Spleen (tissue), 11 donors: ENCODE results near the gene DZANK1. TPM values are rescaled to one million over a fixed set of nuclear protein-coding genes. Genes with fewer than 3 reads are reported as not detected.
"Not testable (repeated sequence)": the region's sequence is repeated elsewhere in the genome, so short reads cannot be mapped to it uniquely, and the experiment has no call there.

Source experiments
- DNase-seq: peaks from one replicate; pipeline ENCODE4 v3.0.0-alpha.2; 2020
- H3K27ac ChIP-seq, 8 donors: fragments of 200-600 bp; sonication (generic) in 7 of 8; 1 replicate in 4 of 8; 2 replicates in 4 of 8; pipeline versions ENCODE4 v1.5.0 to v1.8.0; 2016 to 2021; ENCODE audit warnings: inconsistent platforms in 4 of 8, mild to moderate bottlenecking in 4 of 8, moderate library complexity in 1 of 8
- H3K27me3 ChIP-seq, 7 donors: fragments of 200-600 bp; sonication (generic) in 6 of 7; replicated peaks in 1 of 7; 1 replicate in 4 of 7; 2 replicates in 3 of 7; pipeline versions ENCODE4 v1.5.0 to v1.8.0; 2016 to 2021; ENCODE audit warnings: inconsistent platforms in 3 of 7, mild to moderate bottlenecking in 1 of 7
- H3K36me3 ChIP-seq, 6 donors: fragments of 200-600 bp; sonication (generic) in 5 of 6; 1 replicate in 4 of 6; 2 replicates in 2 of 6; pipeline versions ENCODE4 v1.5.0 to v1.8.0; 2016 to 2021; ENCODE audit warnings: inconsistent platforms in 2 of 6
- H3K4me1 ChIP-seq, 6 donors: fragments of 200-600 bp; sonication (generic) in 5 of 6; 1 replicate in 3 of 6; 2 replicates in 3 of 6; pipeline versions ENCODE4 v1.5.0 to v1.8.0; 2016 to 2021; ENCODE audit warnings: inconsistent platforms in 3 of 6
- H3K4me3 ChIP-seq, 8 donors: fragments of 200-600 bp; sonication (generic) in 7 of 8; 1 replicate in 4 of 8; 2 replicates in 4 of 8; pipeline versions ENCODE4 v1.5.0 to v1.8.0; 2016 to 2021; ENCODE audit warnings: inconsistent platforms in 4 of 8, mild to moderate bottlenecking in 4 of 8, moderate library complexity in 2 of 8
- H3K9me3 ChIP-seq, 8 donors: fragments of 200-600 bp; sonication (generic) in 7 of 8; 1 replicate in 4 of 8; 2 replicates in 4 of 8; pipeline versions ENCODE4 v1.5.0 to v1.8.0; 2016 to 2021; ENCODE audit warnings: inconsistent platforms in 4 of 8
- POLR2A ChIP-seq, 3 donors: fragments of 450-650 bp; IDR thresholded peaks; one replicate each; pipeline ENCODE4 v1.5.1; 2017; ENCODE audit warnings: antibody characterized with exemption in 3 of 3, mild to moderate bottlenecking in 1 of 3
- POLR2AphosphoS5 ChIP-seq, 3 donors: sonication (generic); formaldehyde crosslinking; IDR thresholded peaks; one replicate each; pipeline ENCODE4 v1.5.1; 2017; ENCODE audit warnings: antibody characterized with exemption in 3 of 3
- WGBS, 5 donors: extraction: QIAGEN DNeasy Blood & Tissue Kit in 3 of 5; methylation state at CpG; one replicate each; pipeline versions ENCODE4 v1.1.5 to v1.1.7; 2013 to 2018; 5-methylcytosine and 5-hydroxymethylcytosine counted together
- intact Hi-C: fragments of 100-400 bp; cut with DNase I; formaldehyde crosslinking; loops from one replicate; pipeline ENCODE4 v1.15.0; 2023; ENCODE audit warnings: low total_unique reads
- polyA plus RNA-seq, 3 donors: library from polyadenylated mRNA; stranded (reverse); fragments of 200-250 nt; gene quantifications; one replicate each; pipeline ENCODE4 v1.2.1, GENCODE V29; 2013
- total RNA-seq, 7 donors: library from RNA; depleted of rRNA in 3 of 7; stranded (reverse); fragments of >200 nt in 3 of 7; fragmentation: NEBNext Ultra II Directional in 4 of 7; extraction: Animal tissue kit (Norgen Biotek cat#: 25700) in 4 of 7; gene quantifications; one replicate each; pipeline versions ENCODE4 v1.1.0 to v1.2.1, GENCODE V29; 2016 to 2021
- TF ChIP-seq, protein P1 (sequence below), 11 experiments: fragments of 200-600 bp in 7 of 11; fragments of 450-650 bp in 4 of 11; sonication (generic) in 4 of 11; IDR thresholded peaks in 8 of 11; conservative IDR thresholded peaks in 3 of 11; 1 replicate in 7 of 11; 2 replicates in 4 of 11; pipeline versions ENCODE4 v1.4.0 to v1.8.0; 2016 to 2021; ENCODE audit warnings: antibody characterized with exemption in 11 of 11, inconsistent platforms in 4 of 11, mild to moderate bottlenecking in 1 of 11
- donor health status: healthy with polysubstance abuse.
- donor health status: DM: no; HTN: no; CAD: no; lungs with moderate emphysema.
- donor health status: DM: no; HTN: no; CAD: no.
- donor health status: Bipolar disorder and iron deficiency.
- donor health status: healthy.
- donor health status: DM: no; HTN: no; CAD: no.
- donor health status: DM: yes; HTN: yes; CAD: no.

Gene DZANK1
- total and polyA plus RNA-seq, 10 donors = 1.4 to 4.1 (median 2.2) TPM

DNA sequence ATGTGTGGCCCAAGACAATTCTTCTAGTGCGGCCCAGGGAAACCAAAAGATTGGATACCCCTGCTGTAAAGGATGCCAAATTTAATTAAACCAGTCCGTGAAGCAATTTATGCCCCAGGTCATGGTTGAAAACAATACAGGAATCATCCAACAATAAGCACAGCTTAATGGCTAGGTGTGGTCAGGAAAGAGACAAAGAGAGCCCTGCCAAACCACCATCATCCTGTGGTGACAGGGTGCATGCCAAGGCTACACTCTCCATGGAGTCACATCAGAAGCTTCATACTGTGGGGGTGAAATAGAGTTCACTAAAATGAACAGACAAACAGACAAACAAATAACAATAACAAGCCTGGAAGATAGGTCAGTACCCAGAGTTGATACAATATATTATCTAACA is 62.7 kb downstream of the DZANK1 start:
- H3K27me3 ChIP-seq = no peaks in the 10 kb centered on the region
- no peak for DNase-seq
- no peak overlapping the region for H3K4me3 ChIP-seq
- intact Hi-C loops = no loop called here
- no peaks in the 10 kb centered on the region for H3K4me1 ChIP-seq
- TF ChIP-seq POLR2A (IDR thresholded peaks at IDR 0.05) = no peak
- no peak for TF ChIP-seq POLR2AphosphoS5 (IDR thresholded peaks at IDR 0.05)
- TF ChIP-seq, protein P1, sequence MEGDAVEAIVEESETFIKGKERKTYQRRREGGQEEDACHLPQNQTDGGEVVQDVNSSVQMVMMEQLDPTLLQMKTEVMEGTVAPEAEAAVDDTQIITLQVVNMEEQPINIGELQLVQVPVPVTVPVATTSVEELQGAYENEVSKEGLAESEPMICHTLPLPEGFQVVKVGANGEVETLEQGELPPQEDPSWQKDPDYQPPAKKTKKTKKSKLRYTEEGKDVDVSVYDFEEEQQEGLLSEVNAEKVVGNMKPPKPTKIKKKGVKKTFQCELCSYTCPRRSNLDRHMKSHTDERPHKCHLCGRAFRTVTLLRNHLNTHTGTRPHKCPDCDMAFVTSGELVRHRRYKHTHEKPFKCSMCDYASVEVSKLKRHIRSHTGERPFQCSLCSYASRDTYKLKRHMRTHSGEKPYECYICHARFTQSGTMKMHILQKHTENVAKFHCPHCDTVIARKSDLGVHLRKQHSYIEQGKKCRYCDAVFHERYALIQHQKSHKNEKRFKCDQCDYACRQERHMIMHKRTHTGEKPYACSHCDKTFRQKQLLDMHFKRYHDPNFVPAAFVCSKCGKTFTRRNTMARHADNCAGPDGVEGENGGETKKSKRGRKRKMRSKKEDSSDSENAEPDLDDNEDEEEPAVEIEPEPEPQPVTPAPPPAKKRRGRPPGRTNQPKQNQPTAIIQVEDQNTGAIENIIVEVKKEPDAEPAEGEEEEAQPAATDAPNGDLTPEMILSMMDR (IDR thresholded peaks at IDR 0.05 in 8 of 11, conservative IDR thresholded peaks at IDR 0.05 in 3 of 11) = no peak
- 52 to 85% (median 73%) methylated on average over 2 of the region's 2 CpGs for WGBS, 5 donors
- no peak overlapping the region for H3K27ac ChIP-seq
- peaks cover 0 to 9% (median 0%) of the 10 kb centered on the region in 8 donors for H3K9me3 ChIP-seq
- H3K36me3 ChIP-seq = peaks cover 0 to 51% (median 4%) of the 10 kb centered on the region in 6 donors

DNA sequence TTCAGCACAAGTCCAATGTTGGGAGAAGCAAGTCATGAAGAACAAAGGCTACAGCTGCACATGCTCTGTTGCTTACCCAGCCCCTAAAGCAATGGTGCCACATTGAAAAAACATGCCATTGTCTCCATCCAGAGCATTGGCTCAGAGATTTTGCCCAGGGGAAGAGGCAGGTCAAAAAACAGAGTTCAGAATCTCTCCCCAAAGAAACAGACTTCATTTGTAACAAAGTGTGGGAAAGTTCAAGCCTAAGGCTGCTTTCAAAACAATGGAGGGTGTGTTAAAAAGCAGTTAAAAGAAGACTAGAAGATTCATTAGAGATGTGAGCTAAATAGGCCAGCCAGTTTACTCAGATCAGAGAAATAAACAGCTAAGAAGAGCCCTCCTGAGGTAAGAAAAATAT is 63.6 kb downstream of the DZANK1 start:
- H3K27me3 ChIP-seq = no peaks in the 10 kb centered on the region
- no peak for TF ChIP-seq POLR2A (IDR thresholded peaks at IDR 0.05)
- TF ChIP-seq POLR2AphosphoS5 (IDR thresholded peaks at IDR 0.05) = no peak
- TF ChIP-seq, protein P1 (IDR thresholded peaks at IDR 0.05 in 8 of 11, conservative IDR thresholded peaks at IDR 0.05 in 3 of 11) = no peak
- peaks cover 0 to 53% (median 4%) of the 10 kb centered on the region in 6 donors for H3K36me3 ChIP-seq
- no peak overlapping the region for H3K27ac ChIP-seq
- intact Hi-C loops = no loop called here
- no peak for DNase-seq
- no peaks in the 10 kb centered on the region for H3K4me1 ChIP-seq
- no peak overlapping the region for H3K4me3 ChIP-seq
- peaks cover 0 to 9% (median 0%) of the 10 kb centered on the region in 8 donors for H3K9me3 ChIP-seq

DNA sequence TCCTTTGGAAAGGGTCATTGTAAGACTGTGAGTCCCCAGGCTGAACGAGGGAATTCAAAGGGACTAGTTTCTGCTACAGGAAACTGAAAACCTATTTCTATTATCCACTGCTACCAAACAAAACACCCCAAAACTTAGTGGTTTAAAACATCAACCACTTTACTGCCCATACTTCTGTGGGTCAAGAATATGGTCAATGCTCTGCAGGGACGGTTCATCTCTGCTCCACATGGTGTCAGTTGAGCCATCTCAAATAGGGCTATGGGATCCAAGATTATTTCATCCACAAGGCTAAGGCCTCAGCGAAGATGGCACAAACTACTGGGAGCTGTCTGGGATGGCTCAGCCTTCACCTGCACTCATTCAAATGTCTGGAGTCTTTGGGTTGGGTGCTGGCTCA is 65.5 kb downstream of the DZANK1 start:
- Histone ChIP-seq H3K27me3 (no peaks in the 10 kb centered on the region), H3K9me3 (peaks cover 0 to 9% (median 0%) of the 10 kb centered on the region in 8 donors), H3K36me3 (peaks cover 0 to 54% (median 6%) of the 10 kb centered on the region in 6 donors), H3K4me1 (no peaks in the 10 kb centered on the region), H3K27ac (no peak overlapping the region), H3K4me3 (no peak overlapping the region)
- intact Hi-C loops = no loop called here
- DNase-seq = no peak
- TF ChIP-seq, protein P1 (IDR thresholded peaks at IDR 0.05 in 8 of 11, conservative IDR thresholded peaks at IDR 0.05 in 3 of 11) = no peak
- TF ChIP-seq POLR2AphosphoS5 (IDR thresholded peaks at IDR 0.05) = no peak
- TF ChIP-seq POLR2A (IDR thresholded peaks at IDR 0.05) = no peak
- 92 to 97% (median 95%) methylated on average over 2 to 3 of the region's 3 CpGs for WGBS, 5 donors

DNA sequence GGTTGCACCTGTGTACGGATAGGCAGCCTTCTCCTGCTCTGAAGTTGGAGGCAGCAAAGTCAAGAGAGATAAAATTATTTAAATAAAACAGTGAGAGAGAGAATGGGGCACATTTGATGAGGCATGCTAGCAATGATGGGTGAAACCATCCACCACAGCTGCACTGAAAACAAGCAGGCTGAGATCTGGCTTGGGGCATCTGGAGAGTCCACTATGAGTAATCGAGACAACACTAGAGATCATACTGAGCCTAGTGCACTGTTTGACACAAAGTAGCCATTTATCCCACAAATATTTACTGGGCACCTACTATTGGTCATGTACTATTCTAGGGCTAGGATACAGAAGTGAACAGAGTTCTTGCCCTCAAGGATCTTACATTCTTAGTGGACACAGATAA is 66.4 kb downstream of the DZANK1 start:
- no peak overlapping the region for H3K4me3 ChIP-seq
- intact Hi-C loops = no loop called here
- no peaks in the 10 kb centered on the region for H3K27me3 ChIP-seq
- no peak for TF ChIP-seq POLR2A (IDR thresholded peaks at IDR 0.05)
- no peak for TF ChIP-seq POLR2AphosphoS5 (IDR thresholded peaks at IDR 0.05)
- TF ChIP-seq, protein P1 (IDR thresholded peaks at IDR 0.05 in 8 of 11, conservative IDR thresholded peaks at IDR 0.05 in 3 of 11) = no peak
- 88 to 94% (median 90%) methylated on average over 2 of the region's 2 CpGs for WGBS, 5 donors
- peaks cover 0 to 46% (median 6%) of the 10 kb centered on the region in 6 donors for H3K36me3 ChIP-seq
- H3K27ac ChIP-seq = no peak overlapping the region
- peaks cover 0 to 9% (median 0%) of the 10 kb centered on the region in 8 donors for H3K9me3 ChIP-seq
- no peaks in the 10 kb centered on the region for H3K4me1 ChIP-seq
- DNase-seq = no peak

DNA sequence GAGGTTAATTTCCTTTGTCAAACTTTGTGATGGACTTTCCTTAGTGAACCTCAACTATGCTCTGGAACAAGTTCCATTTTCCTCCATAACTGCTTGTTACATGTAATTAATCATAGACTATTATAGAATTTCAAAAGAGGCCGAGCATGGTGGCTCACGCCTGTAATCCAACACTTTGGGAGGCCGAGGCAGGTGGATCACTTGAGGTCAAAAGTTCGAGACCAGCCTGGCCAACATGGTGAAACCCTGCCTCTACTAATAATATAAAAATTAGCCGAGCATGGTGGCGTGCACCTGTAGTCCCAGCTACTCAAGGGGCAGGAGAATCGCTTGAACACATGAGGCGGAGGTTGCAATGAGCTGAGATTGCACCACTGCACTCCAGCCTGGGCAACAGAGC is 68.1 kb downstream of the DZANK1 start:
- intact Hi-C loops, H3K27ac ChIP-seq, H3K9me3 ChIP-seq, H3K4me1 ChIP-seq, H3K27me3 ChIP-seq, DNase-seq, H3K4me3 ChIP-seq: not testable (repeated sequence)
- H3K36me3 ChIP-seq = peaks cover 0 to 43% (median 6%) of the 10 kb centered on the region in 6 donors
- 93 to 98% (median 95%) methylated on average over 8 of the region's 8 CpGs for WGBS, 5 donors
